ENCODE data around the gene CHST4.

GRCh38 chr16:71547168-71547567 lies 20.9 kb downstream of the CHST4 start:
- TF ChIP-seq POLR2AphosphoS5 (IDR thresholded peaks at IDR 0.05) = no peak
- TF ChIP-seq, protein P1, sequence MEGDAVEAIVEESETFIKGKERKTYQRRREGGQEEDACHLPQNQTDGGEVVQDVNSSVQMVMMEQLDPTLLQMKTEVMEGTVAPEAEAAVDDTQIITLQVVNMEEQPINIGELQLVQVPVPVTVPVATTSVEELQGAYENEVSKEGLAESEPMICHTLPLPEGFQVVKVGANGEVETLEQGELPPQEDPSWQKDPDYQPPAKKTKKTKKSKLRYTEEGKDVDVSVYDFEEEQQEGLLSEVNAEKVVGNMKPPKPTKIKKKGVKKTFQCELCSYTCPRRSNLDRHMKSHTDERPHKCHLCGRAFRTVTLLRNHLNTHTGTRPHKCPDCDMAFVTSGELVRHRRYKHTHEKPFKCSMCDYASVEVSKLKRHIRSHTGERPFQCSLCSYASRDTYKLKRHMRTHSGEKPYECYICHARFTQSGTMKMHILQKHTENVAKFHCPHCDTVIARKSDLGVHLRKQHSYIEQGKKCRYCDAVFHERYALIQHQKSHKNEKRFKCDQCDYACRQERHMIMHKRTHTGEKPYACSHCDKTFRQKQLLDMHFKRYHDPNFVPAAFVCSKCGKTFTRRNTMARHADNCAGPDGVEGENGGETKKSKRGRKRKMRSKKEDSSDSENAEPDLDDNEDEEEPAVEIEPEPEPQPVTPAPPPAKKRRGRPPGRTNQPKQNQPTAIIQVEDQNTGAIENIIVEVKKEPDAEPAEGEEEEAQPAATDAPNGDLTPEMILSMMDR (IDR thresholded peaks at IDR 0.05) = no peak
- TF ChIP-seq EP300 (IDR thresholded peaks at IDR 0.05) = no peak
- no peak for TF ChIP-seq POLR2A (IDR thresholded peaks at IDR 0.05)
